SK-N-SH (cell line): ENCODE measurements around the gene PCED1B. TPM values are rescaled to one million over a fixed set of nuclear protein-coding genes. Genes with fewer than 3 reads are reported as not detected.

Source experiments
- CTCF ChIA-PET: fragments of 300-600, 350-600 bp; formaldehyde crosslinking; extraction: SDS; loops from one replicate; lab custom pipeline; 2021; lab: Yijun Ruan, JAX
- POLR2A ChIA-PET: fragments of 350-600 bp; sonication (Branson Sonifier 250); formaldehyde crosslinking; extraction: SDS; loops from one replicate; lab custom pipeline; 2020; ENCODE audit warnings: antibody characterized with exemption, inconsistent platforms; lab: Yijun Ruan, JAX
- DNase-seq: peaks from one replicate; pipeline ENCODE4 v3.0.0; 2012
- H2AFZ ChIP-seq: fragments of 200-600 bp; sonication (generic); 2 replicates; pipeline ENCODE4 v1.8.1; 2016; ENCODE audit warnings: antibody characterized with exemption, mild to moderate bottlenecking, low read depth
- H3F3A ChIP-seq: fragments of 200-600 bp; sonication (generic); replicated peaks from 2 replicates; pipeline ENCODE3; 2016; ENCODE audit warnings: antibody characterized with exemption, mild to moderate bottlenecking; ENCODE audit not compliant: insufficient read depth
- H3K27ac ChIP-seq, 2 experiments: fragments of 200-500 bp in 1 of 2; fragments of 200-600 bp in 1 of 2; sonication (Bioruptor generic) in 1 of 2; sonication (generic), shearing (Covaris generic) in 1 of 2; 2 replicates each; pipeline versions ENCODE4 v1.5.1 to v1.6.1; 2014 to 2016; ENCODE audit warnings: low read depth in 2 of 2, inconsistent platforms in 1 of 2, low read length in 1 of 2, mild to moderate bottlenecking in 1 of 2, mixed read lengths in 1 of 2
- H3K27me3 ChIP-seq: fragments of 200-600 bp; sonication (generic), shearing (Covaris generic); 2 replicates; pipeline ENCODE4 v1.6.1; 2016; ENCODE audit warnings: mixed run types; ENCODE audit not compliant: insufficient read depth
- H3K36me3 ChIP-seq, 2 experiments: fragments of 200-500 bp in 1 of 2; fragments of 200-600 bp in 1 of 2; sonication (Bioruptor generic) in 1 of 2; sonication (generic) in 1 of 2; replicated peaks in 1 of 2; 2 replicates each; pipeline versions ENCODE3 to v1.5.1; 2014 to 2016; ENCODE audit warnings: low read length in 1 of 2, mild to moderate bottlenecking in 1 of 2; ENCODE audit not compliant: insufficient read depth in 2 of 2, control insufficient read depth in 1 of 2
- H3K4me1 ChIP-seq, 2 experiments: fragments of 200-500 bp in 1 of 2; fragments of 200-600 bp in 1 of 2; sonication (Bioruptor generic) in 1 of 2; sonication (generic), shearing (Covaris generic) in 1 of 2; 2 replicates each; pipeline versions ENCODE4 v1.5.1 to v1.6.1; 2014 to 2016; ENCODE audit warnings: low read depth in 1 of 2, low read length in 1 of 2, mixed run types in 1 of 2; ENCODE audit not compliant: insufficient read depth in 2 of 2, control insufficient read depth in 1 of 2
- H3K4me2 ChIP-seq: fragments of 200-600 bp; sonication (generic), shearing (Covaris generic); 2 replicates; pipeline ENCODE4 v1.6.1; 2017; ENCODE audit warnings: mixed run types
- H3K4me3 ChIP-seq, 2 experiments: fragments of 200-500 bp in 1 of 2; fragments of 200-600 bp in 1 of 2; sonication (Bioruptor generic) in 1 of 2; sonication (generic), shearing (Covaris generic) in 1 of 2; 2 replicates each; pipeline versions ENCODE4 v1.5.1 to v1.8.1; 2014 to 2016; ENCODE audit warnings: low read depth in 2 of 2, inconsistent platforms in 1 of 2, low read length in 1 of 2, mild to moderate bottlenecking in 1 of 2, mixed read lengths in 1 of 2, moderate library complexity in 1 of 2
- H3K79me2 ChIP-seq: fragments of 200-600 bp; sonication (generic); 2 replicates; pipeline ENCODE4 v1.8.1; 2017; ENCODE audit warnings: mild to moderate bottlenecking; ENCODE audit not compliant: insufficient read depth
- H3K9ac ChIP-seq: fragments of 200-600 bp; sonication (generic); 2 replicates; pipeline ENCODE4 v1.6.1; 2017; ENCODE audit warnings: mixed run types
- H3K9me2 ChIP-seq: fragments of 200-600 bp; sonication (generic); 2 replicates; pipeline ENCODE4 v1.6.1; 2017; ENCODE audit warnings: mixed run types
- H3K9me3 ChIP-seq: fragments of 200-600 bp; sonication (generic); 2 replicates; pipeline ENCODE4 v1.6.1; 2017; ENCODE audit warnings: mixed run types, mild to moderate bottlenecking, moderate library complexity
- H4K20me1 ChIP-seq: fragments of 200-600 bp; sonication (generic); 2 replicates; pipeline ENCODE4 v1.6.1; 2017; ENCODE audit warnings: mild to moderate bottlenecking, mixed run types; ENCODE audit not compliant: insufficient read depth
- CHD2 ChIP-seq: fragments of 150-350 bp; IDR thresholded peaks from 2 replicates; pipeline ENCODE4 v1.6.1; 2018; ENCODE audit warnings: low read length; ENCODE audit not compliant: partially characterized antibody
- ELF1 ChIP-seq: IDR thresholded peaks from 2 replicates; pipeline ENCODE4 v1.4.0; 2012
- FOSL2 ChIP-seq: IDR thresholded peaks from 2 replicates; pipeline ENCODE4 v1.4.0; 2012; ENCODE audit warnings: low read depth, mild to moderate bottlenecking, moderate library complexity, borderline replicate concordance
- FOXJ3 ChIP-seq: sonication (generic); formaldehyde crosslinking; IDR thresholded peaks from 2 replicates; pipeline ENCODE4 v1.5.1; 2020; ENCODE audit warnings: mild to moderate bottlenecking, missing genetic modification reagents
- FOXM1 ChIP-seq: IDR thresholded peaks from 2 replicates; pipeline ENCODE4 v1.4.0; 2012; ENCODE audit warnings: low read depth, mild to moderate bottlenecking
- GABPA ChIP-seq: IDR thresholded peaks from 2 replicates; pipeline ENCODE4 v1.4.0; 2012; ENCODE audit warnings: low read depth, mild to moderate bottlenecking
- IRF3 ChIP-seq: fragments of 150-350 bp; IDR thresholded peaks from 2 replicates; pipeline ENCODE4 v1.6.1; 2016; ENCODE audit warnings: mild to moderate bottlenecking, low read depth, low read length
- MXI1 ChIP-seq: IDR thresholded peaks from 2 replicates; pipeline ENCODE4 v1.6.1; 2012; ENCODE audit warnings: mild to moderate bottlenecking, low read depth, low read length, improper control_type of control experiment
- NFIC ChIP-seq: IDR thresholded peaks from 2 replicates; pipeline ENCODE4 v1.4.0; 2012; ENCODE audit warnings: borderline replicate concordance
- NRF1 ChIP-seq: IDR thresholded peaks from 2 replicates; pipeline ENCODE4 v1.6.1; 2012; ENCODE audit warnings: low read depth, mild to moderate bottlenecking, low read length
- POLR2AphosphoS5 ChIP-seq: IDR thresholded peaks from 2 replicates; pipeline ENCODE4 v1.6.1; 2012; ENCODE audit warnings: low read depth, low read length
- REST ChIP-seq: IDR thresholded peaks from 2 replicates; pipeline ENCODE4 v1.6.1; 2012; ENCODE audit warnings: mild to moderate bottlenecking, low read depth, low read length, moderate library complexity
- SIN3A ChIP-seq: IDR thresholded peaks from 2 replicates; pipeline ENCODE4 v1.6.1; 2012; ENCODE audit warnings: low read depth, mild to moderate bottlenecking, low read length, moderate library complexity, borderline replicate concordance
- TAF1 ChIP-seq: IDR thresholded peaks from 2 replicates; pipeline ENCODE4 v1.6.1; 2012; ENCODE audit warnings: low read depth, mild to moderate bottlenecking, low read length, moderate library complexity, borderline replicate concordance
- TEAD4 ChIP-seq: IDR thresholded peaks from 2 replicates; pipeline ENCODE4 v1.4.0; 2012; ENCODE audit warnings: mild to moderate bottlenecking, borderline replicate concordance; ENCODE audit not compliant: insufficient read depth
- USF1 ChIP-seq: IDR thresholded peaks from 2 replicates; pipeline ENCODE4 v1.4.0; 2012; ENCODE audit warnings: low read depth, borderline replicate concordance
- YY1 ChIP-seq: IDR thresholded peaks from 2 replicates; pipeline ENCODE4 v1.4.0; 2012; ENCODE audit warnings: low read depth, mild to moderate bottlenecking
- WGBS: methylation state at CpG from one replicate; pipeline ENCODE4 v1.1.6; 2017; ENCODE audit warnings: low lambda C conversion rate; 5-methylcytosine and 5-hydroxymethylcytosine counted together
- polyA plus RNA-seq, 3 experiments: library from polyadenylated mRNA; depleted of rRNA; stranded (reverse); fragments of >200 nt; gene quantifications; 2 replicates each; pipeline ENCODE4 v1.2.3, GENCODE V29; 2012
- TF ChIP-seq, protein P1 (sequence below): fragments of 200-600 bp; sonication (generic); IDR thresholded peaks from 2 replicates; pipeline ENCODE4 v1.6.1; 2017; ENCODE audit warnings: antibody characterized with exemption, mild to moderate bottlenecking, moderate library complexity
- TF ChIP-seq, protein P2 (sequence below): IDR thresholded peaks from 2 replicates; pipeline ENCODE4 v1.4.0; 2012; ENCODE audit warnings: low read depth
- TF ChIP-seq, protein P3 (sequence below): IDR thresholded peaks from 2 replicates; pipeline ENCODE4 v1.4.0; 2012; ENCODE audit warnings: low read depth, borderline replicate concordance

PCED1B gene
- polyA plus RNA-seq, 1 of the 3 experiments (the other 2 are of a cell fraction): 0.21 TPM

DNA sequence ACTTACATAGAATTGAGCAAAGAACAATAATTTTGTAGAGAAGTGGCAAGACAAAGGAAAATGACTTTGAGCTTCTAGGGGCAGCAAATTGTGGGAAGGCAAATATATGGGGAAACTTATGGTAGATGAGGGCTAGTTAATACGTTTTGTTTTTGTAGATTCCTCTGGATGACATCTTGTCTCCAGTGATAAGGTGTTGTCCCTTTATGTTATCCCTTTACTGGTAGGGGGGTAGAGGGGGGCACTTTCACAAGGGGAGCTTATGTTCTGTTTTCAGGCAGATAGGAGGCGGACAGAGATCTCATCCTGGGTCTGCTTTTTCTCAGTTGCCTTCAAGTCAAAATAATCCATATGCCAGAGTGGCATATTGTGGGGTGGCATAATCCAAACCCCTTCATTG is 106.8 kb downstream of the PCED1B start:
- no peaks in the 10 kb centered on the region for H3K79me2 ChIP-seq
- ChIA-PET CTCF (no interaction called here), POLR2A (interaction anchor here (0.7 kb wide), 1 partner anchor 16 kb away, joined by 6 read pairs; no protein-coding TSS in a partner anchor)

More for the DNA sequence above, 106.8 kb downstream of the PCED1B start:
- TF ChIP-seq, protein P1, sequence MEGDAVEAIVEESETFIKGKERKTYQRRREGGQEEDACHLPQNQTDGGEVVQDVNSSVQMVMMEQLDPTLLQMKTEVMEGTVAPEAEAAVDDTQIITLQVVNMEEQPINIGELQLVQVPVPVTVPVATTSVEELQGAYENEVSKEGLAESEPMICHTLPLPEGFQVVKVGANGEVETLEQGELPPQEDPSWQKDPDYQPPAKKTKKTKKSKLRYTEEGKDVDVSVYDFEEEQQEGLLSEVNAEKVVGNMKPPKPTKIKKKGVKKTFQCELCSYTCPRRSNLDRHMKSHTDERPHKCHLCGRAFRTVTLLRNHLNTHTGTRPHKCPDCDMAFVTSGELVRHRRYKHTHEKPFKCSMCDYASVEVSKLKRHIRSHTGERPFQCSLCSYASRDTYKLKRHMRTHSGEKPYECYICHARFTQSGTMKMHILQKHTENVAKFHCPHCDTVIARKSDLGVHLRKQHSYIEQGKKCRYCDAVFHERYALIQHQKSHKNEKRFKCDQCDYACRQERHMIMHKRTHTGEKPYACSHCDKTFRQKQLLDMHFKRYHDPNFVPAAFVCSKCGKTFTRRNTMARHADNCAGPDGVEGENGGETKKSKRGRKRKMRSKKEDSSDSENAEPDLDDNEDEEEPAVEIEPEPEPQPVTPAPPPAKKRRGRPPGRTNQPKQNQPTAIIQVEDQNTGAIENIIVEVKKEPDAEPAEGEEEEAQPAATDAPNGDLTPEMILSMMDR: no peak
- no peak for TF ChIP-seq NFIC
- TF ChIP-seq CHD2: no peak
- no peak for TF ChIP-seq ELF1
- TF ChIP-seq SIN3A: no peak
- TF ChIP-seq REST: no peak
- no peak for TF ChIP-seq FOXM1
- TF ChIP-seq, protein P2, sequence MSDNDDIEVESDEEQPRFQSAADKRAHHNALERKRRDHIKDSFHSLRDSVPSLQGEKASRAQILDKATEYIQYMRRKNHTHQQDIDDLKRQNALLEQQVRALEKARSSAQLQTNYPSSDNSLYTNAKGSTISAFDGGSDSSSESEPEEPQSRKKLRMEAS: no peak
- no peak for TF ChIP-seq POLR2AphosphoS5
- TF ChIP-seq FOXJ3: no peak
- no peak for TF ChIP-seq TAF1
- TF ChIP-seq NRF1: no peak
- no peak for TF ChIP-seq MXI1
- TF ChIP-seq YY1: no peak
- TF ChIP-seq, protein P3, sequence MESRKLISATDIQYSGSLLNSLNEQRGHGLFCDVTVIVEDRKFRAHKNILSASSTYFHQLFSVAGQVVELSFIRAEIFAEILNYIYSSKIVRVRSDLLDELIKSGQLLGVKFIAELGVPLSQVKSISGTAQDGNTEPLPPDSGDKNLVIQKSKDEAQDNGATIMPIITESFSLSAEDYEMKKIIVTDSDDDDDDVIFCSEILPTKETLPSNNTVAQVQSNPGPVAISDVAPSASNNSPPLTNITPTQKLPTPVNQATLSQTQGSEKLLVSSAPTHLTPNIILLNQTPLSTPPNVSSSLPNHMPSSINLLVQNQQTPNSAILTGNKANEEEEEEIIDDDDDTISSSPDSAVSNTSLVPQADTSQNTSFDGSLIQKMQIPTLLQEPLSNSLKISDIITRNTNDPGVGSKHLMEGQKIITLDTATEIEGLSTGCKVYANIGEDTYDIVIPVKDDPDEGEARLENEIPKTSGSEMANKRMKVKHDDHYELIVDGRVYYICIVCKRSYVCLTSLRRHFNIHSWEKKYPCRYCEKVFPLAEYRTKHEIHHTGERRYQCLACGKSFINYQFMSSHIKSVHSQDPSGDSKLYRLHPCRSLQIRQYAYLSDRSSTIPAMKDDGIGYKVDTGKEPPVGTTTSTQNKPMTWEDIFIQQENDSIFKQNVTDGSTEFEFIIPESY: no peak
- TF ChIP-seq GABPA: no peak
- TF ChIP-seq FOSL2: no peak
- no peak for TF ChIP-seq IRF3
- no peak for TF ChIP-seq TEAD4
- no peak for TF ChIP-seq USF1
- DNase-seq: no peak
- H2AFZ ChIP-seq: no peak overlapping the region
- H3K4me2 ChIP-seq: no peak overlapping the region
- WGBS: 23% methylated on average over 2 of the region's 2 CpGs
- no peaks in the 10 kb centered on the region for H3K36me3 ChIP-seq
- no peak overlapping the region for H3K9ac ChIP-seq
- H3F3A ChIP-seq: no peaks in the 10 kb centered on the region
- no peak overlapping the region for H3K4me3 ChIP-seq
- peaks cover 10% of the 10 kb centered on the region for H3K27me3 ChIP-seq
- no peaks in the 10 kb centered on the region for H4K20me1 ChIP-seq
- 0 out of 4 replicates have a peak, but pooled peaks cover 0 to 7% of the 10 kb centered on the region in 2 experiments for H3K4me1 ChIP-seq
- H3K9me3 ChIP-seq: no peaks in the 10 kb centered on the region
- no peak overlapping the region for H3K27ac ChIP-seq
- H3K9me2 ChIP-seq: no peaks in the 10 kb centered on the region
